CD4-positive, CD25-positive, alpha-beta regulatory T cell (primary cell): Measurements from ENCODE around the gene HAND2. TPM values are rescaled to one million over a fixed set of nuclear protein-coding genes. Genes with fewer than 3 reads are reported as not detected.
A peak's percentile ranks its signal among the peaks of the same experiment; 100 is the strongest.

ENCODE experiments used
- ATAC-seq, 2 donors: fragments of 150-1000 bp; cut with Tn5 transposase; one replicate each; pipeline ENCODE4 v1.10.0; 2021; ENCODE audit warnings: low read depth in 2 of 2, moderate number of reproducible peaks in 2 of 2, moderate library complexity in 1 of 2
- DNase-seq, 3 donors: peaks; one replicate each; pipeline versions ENCODE4 v3.0.0 to v3.0.0-alpha.2; 2012 to 2022; ENCODE audit warnings: mixed read lengths in 1 of 3
- H3K27ac ChIP-seq: one replicate; pipeline ENCODE4 v1.7.0; 2013; ENCODE audit warnings: mild to moderate bottlenecking, low read length; ENCODE audit not compliant: insufficient read depth, poor library complexity, severe bottlenecking
- H3K27me3 ChIP-seq: one replicate; pipeline ENCODE4 v1.7.0; 2013; ENCODE audit warnings: low read length; ENCODE audit not compliant: control insufficient read depth, insufficient read depth
- H3K36me3 ChIP-seq: one replicate; pipeline ENCODE4 v1.7.0; 2013; ENCODE audit warnings: mild to moderate bottlenecking, low read length, moderate library complexity; ENCODE audit not compliant: control insufficient read depth, insufficient read depth
- H3K4me1 ChIP-seq: 2 replicates; pipeline ENCODE4 v1.7.0; 2013; ENCODE audit warnings: mild to moderate bottlenecking, low read length; ENCODE audit not compliant: insufficient read depth, control insufficient read depth, poor library complexity, severe bottlenecking
- H3K4me3 ChIP-seq: one replicate; pipeline ENCODE4 v1.7.0; 2013; ENCODE audit warnings: low read depth, mild to moderate bottlenecking, low read length, moderate library complexity
- H3K9me3 ChIP-seq, 2 experiments: 1 replicate in 1 of 2; 2 replicates in 1 of 2; pipeline ENCODE4 v1.7.0; 2013; ENCODE audit warnings: low read length in 2 of 2, mild to moderate bottlenecking in 1 of 2, moderate library complexity in 1 of 2; ENCODE audit not compliant: control insufficient read depth in 2 of 2
- H3K27ac Mint-ChIP-seq, 3 donors: one replicate each; pipeline ENCODE4 v1.8.0; 2020 to 2022; ENCODE audit warnings: mild to moderate bottlenecking in 3 of 3, mixed read lengths in 3 of 3, moderate library complexity in 2 of 3
- H3K27me3 Mint-ChIP-seq: one replicate; pipeline ENCODE4 v1.8.0; 2022; ENCODE audit warnings: mild to moderate bottlenecking, mixed read lengths
- H3K36me3 Mint-ChIP-seq: one replicate; pipeline ENCODE4 v1.8.0; 2020; ENCODE audit warnings: mixed read lengths
- H3K4me1 Mint-ChIP-seq, 4 donors: one replicate each; pipeline ENCODE4 v1.8.0; 2020 to 2022; ENCODE audit warnings: mixed read lengths in 4 of 4, mild to moderate bottlenecking in 1 of 4
- H3K4me3 Mint-ChIP-seq, 4 donors: one replicate each; pipeline ENCODE4 v1.8.0; 2020 to 2022; ENCODE audit warnings: mild to moderate bottlenecking in 4 of 4, mixed read lengths in 4 of 4, moderate library complexity in 3 of 4
- H3K9me3 Mint-ChIP-seq, 7 donors: one replicate each; pipeline ENCODE4 v1.8.0; 2020 to 2022; ENCODE audit warnings: mixed read lengths in 7 of 7, mild to moderate bottlenecking in 3 of 7, moderate library complexity in 2 of 7
- polyA plus RNA-seq, 4 donors: library from polyadenylated mRNA; unstranded; fragments of 300-500 nt; fragmentation: Illumina TruSeq; gene quantifications; one replicate each; pipeline ENCODE4 v1.2.3, GENCODE V29; 2021
- total RNA-seq: library from RNA; stranded (reverse); gene quantifications from one replicate; pipeline ENCODE4 v1.2.3, GENCODE V29; 2022

Gene HAND2
- total and polyA plus RNA-seq, 5 donors from 2014 or later = not detected

DNA sequence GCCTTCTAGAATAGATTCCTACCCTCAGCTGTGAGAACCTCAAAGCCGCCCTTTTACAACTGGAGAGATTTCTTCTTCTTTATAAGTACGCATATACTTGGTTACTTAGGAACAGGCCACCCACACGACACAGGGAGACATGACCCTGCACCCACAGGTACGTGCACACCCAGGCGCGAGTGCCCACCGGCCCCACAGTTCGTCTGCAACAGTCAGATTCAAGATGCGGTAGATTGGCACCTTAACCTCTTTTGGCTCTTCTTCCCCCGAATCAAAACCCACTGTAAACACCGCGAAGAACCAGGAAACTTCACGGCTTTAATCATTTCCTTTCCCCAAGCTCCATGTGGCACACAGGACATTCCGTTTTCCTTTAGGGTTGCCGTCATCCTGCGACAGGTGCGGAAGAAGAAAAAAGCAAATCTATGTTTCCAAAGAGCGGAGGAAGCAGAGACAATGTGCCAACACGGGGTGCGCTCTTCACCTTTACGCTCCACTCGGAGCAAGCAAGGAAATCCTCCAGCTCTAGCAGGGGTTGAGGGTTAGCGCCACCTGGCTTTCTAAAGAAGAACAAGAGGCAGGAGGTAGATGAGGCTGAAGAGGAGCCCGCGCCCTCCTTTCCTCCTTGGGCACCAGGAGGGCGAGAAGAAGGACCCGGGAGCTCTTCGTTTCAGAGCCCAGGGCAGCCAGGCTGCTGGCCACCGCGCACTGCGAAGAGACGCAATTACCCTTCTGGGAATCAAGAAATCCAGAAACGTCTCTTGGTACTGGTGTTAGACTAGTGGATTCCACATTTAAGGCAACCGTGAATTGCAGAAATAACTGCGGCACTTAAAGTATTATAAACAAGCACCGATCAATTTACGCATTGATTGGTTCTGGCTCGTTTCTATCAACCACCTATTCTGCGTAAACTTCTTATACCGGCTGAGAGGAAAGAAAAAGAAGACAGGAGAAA lies 35.7 kb downstream of the HAND2 start:
- H3K4me1 ChIP-seq = peaks cover 8% of the 10 kb centered on the region
- DNase-seq = peak in 2 of 3 donors; percentile 34 to 81
- peaks cover 21% of the 10 kb centered on the region for H3K27me3 ChIP-seq
- H3K4me3 Mint-ChIP-seq = peak overlapping the region; percentile 33 to 80 (median 78)
- H3K4me3 ChIP-seq = peak overlapping the region; percentile 43
- no peaks in the 10 kb centered on the region for H3K36me3 ChIP-seq
- H3K27me3 Mint-ChIP-seq = peaks cover 28% of the 10 kb centered on the region
- H3K27ac ChIP-seq = no peak overlapping the region
- peaks cover 0 to 2% (median 0%) of the 10 kb centered on the region in 7 donors for H3K9me3 Mint-ChIP-seq
- peaks cover 0 to 8% (median 3%) of the 10 kb centered on the region in 4 donors for H3K4me1 Mint-ChIP-seq
- ATAC-seq = peak; percentile 63 to 73
- H3K36me3 Mint-ChIP-seq = no peaks in the 10 kb centered on the region
- H3K27ac Mint-ChIP-seq = peak overlapping the region in 1 of 3 donors; percentile 56
- no peaks in the 10 kb centered on the region for H3K9me3 ChIP-seq

DNA sequence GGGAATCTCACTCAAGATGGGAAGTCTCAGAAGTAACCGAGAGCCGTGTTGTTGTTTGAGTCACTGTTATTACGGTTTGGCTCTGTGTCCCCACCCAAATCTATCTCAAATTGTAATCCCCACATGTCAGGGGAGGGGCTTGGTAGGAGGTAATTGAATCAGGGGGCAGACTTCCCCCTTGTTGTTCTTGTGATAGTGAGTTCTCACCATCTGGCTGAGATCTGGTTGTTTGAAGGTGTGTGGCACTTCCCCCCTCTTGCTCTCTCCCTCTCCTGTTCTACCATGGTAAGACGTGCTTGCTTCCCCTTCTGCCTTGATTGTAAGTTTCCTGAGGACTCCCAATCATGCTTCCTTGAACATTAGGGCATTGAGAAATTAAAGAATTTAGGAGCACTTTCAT lies 37.0 kb downstream of the HAND2 start:
- peaks cover 16% of the 10 kb centered on the region for H3K27me3 Mint-ChIP-seq
- DNase-seq (no peak), ATAC-seq (no peak)
- no peak overlapping the region for H3K4me3 Mint-ChIP-seq
- Histone ChIP-seq H3K4me1 (peaks cover 8% of the 10 kb centered on the region), H3K9me3 (no peaks in the 10 kb centered on the region), H3K4me3 (no peak overlapping the region), H3K27me3 (peaks cover 15% of the 10 kb centered on the region), H3K27ac (no peak overlapping the region), H3K36me3 (no peaks in the 10 kb centered on the region)
- no peaks in the 10 kb centered on the region for H3K36me3 Mint-ChIP-seq
- H3K27ac Mint-ChIP-seq = no peak overlapping the region
- H3K4me1 Mint-ChIP-seq = peaks cover 0 to 8% (median 3%) of the 10 kb centered on the region in 4 donors
- peaks cover 0 to 2% (median 0%) of the 10 kb centered on the region in 7 donors for H3K9me3 Mint-ChIP-seq

DNA sequence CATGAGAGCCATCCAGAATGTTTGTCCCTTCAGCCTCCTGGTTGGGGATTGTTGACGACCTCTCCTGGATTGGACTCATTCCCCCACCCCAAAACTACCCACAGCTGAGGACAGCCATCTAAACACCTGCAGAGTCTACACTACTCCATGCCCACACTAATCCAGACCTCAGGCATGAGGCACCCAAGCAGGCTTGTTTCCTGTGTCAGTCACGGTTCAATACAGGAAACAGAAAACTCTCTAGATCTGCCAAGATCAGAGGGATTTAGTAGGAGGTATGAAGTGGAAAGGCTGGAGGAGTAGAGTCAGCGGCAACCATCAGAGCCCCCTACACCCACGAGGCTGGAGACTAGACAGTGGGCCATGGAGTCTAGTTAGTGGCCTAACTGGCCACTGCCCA lies 37.7 kb downstream of the HAND2 start:
- Mint-ChIP-seq H3K4me3 (no peak overlapping the region), H3K4me1 (peaks cover 0 to 8% (median 3%) of the 10 kb centered on the region in 4 donors), H3K9me3 (peaks cover 0 to 2% (median 0%) of the 10 kb centered on the region in 7 donors), H3K36me3 (no peaks in the 10 kb centered on the region), H3K27ac (no peak overlapping the region), H3K27me3 (peaks cover 16% of the 10 kb centered on the region)
- no peaks in the 10 kb centered on the region for H3K9me3 ChIP-seq
- H3K36me3 ChIP-seq = no peaks in the 10 kb centered on the region
- H3K27me3 ChIP-seq = peaks cover 14% of the 10 kb centered on the region
- ATAC-seq = no peak
- DNase-seq = no peak
- H3K27ac ChIP-seq = no peak overlapping the region
- peaks cover 8% of the 10 kb centered on the region for H3K4me1 ChIP-seq
- no peak overlapping the region for H3K4me3 ChIP-seq

DNA sequence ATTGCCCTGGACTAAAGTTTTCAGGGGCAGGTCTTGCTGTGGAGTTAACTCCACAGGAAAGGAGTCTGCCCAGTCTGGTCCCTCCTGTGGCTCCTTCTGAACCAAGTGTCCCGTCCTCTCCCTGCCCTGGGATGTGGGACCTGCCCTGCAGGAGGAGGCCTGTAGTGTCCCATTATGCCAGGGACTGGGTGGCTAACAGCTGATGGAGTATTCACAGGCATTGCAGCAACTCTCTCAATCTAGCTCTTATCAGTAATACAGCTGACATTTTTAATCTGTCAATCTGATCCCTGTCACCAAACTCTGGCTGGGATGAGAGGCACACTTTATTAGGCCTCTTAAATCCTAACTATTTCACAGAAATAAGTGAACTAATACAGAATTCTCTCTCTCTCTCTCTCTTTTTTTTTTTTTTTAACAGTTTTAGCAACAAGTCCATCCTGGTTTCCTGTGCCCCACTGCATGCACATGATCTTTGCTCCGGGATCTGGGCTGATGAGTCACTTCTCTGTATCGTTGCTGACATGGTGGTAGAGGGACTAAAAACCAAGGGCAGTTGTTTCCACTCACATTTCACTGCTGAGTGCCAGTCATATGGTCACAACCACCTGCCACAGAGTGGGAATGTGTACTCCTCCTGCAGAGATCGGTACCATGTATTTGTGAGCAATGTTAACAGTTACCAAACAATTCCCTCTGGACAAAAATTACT lies 39.1 kb downstream of the HAND2 start:
- peak overlapping the region in 1 of 3 donors; percentile 43 for H3K27ac Mint-ChIP-seq
- H3K36me3 ChIP-seq = no peaks in the 10 kb centered on the region
- no peak overlapping the region for H3K27ac ChIP-seq
- no peaks in the 10 kb centered on the region for H3K36me3 Mint-ChIP-seq
- no peaks in the 10 kb centered on the region for H3K9me3 ChIP-seq
- peaks cover 8% of the 10 kb centered on the region for H3K4me1 ChIP-seq
- H3K9me3 Mint-ChIP-seq = peaks cover 0 to under 1% (median 0%) of the 10 kb centered on the region in 7 donors
- H3K27me3 ChIP-seq = peaks cover 11% of the 10 kb centered on the region
- no peak for DNase-seq
- peaks cover 24% of the 10 kb centered on the region for H3K27me3 Mint-ChIP-seq
- H3K4me1 Mint-ChIP-seq = peaks cover 0 to 8% (median 3%) of the 10 kb centered on the region in 4 donors
- no peak for ATAC-seq
- no peak overlapping the region for H3K4me3 ChIP-seq
- H3K4me3 Mint-ChIP-seq = no peak overlapping the region

DNA sequence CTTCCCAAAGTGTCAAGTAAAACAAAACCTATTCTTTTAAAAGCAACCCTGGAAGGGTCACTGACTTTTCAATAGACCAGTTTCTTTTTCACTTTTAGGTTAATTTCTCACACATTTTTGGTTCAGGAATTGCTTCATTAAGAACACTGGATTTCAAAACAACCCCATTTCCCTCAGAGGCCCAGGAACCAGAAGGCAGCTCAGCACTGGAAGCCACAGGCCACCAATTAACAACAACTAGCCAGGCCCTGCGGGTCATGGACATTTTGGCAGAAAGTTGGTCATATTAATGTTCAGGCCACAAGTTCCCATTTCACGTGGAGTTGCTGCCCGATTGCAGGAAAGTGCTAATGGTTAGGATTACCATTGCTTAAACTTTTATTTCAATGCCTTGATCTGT lies 39.8 kb downstream of the HAND2 start:
- Histone ChIP-seq H3K27ac (no peak overlapping the region), H3K36me3 (no peaks in the 10 kb centered on the region), H3K27me3 (peaks cover 4% of the 10 kb centered on the region), H3K4me1 (peaks cover 8% of the 10 kb centered on the region), H3K9me3 (no peaks in the 10 kb centered on the region), H3K4me3 (no peak overlapping the region)
- Mint-ChIP-seq H3K4me1 (peaks cover 0 to 8% (median 3%) of the 10 kb centered on the region in 4 donors), H3K27me3 (peaks cover 25% of the 10 kb centered on the region), H3K27ac (no peak overlapping the region), H3K36me3 (no peaks in the 10 kb centered on the region), H3K9me3 (no peaks in the 10 kb centered on the region), H3K4me3 (no peak overlapping the region)
- DNase-seq (no peak), ATAC-seq (no peak)

DNA sequence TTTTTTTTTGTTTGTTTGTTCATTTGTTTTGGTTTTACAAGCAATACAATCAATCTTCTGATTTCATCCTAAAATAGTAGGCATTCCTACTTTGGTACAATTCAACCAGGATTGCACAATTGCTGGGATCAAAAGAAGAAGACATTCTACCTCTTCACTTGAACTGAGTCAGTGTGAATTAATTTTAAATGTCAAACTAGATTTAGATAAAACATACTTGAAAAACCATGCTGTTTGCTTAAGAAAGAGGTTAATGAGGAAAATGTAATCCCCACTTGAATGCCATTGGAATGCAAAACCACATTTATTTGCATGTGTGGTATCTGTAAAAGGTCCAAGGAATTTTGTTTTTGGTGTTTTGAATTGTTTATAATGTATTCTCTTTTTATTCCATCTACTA lies 40.5 kb downstream of the HAND2 start:
- Histone ChIP-seq H3K27me3 (peaks cover 2% of the 10 kb centered on the region), H3K9me3 (no peaks in the 10 kb centered on the region), H3K4me1 (peaks cover 7% of the 10 kb centered on the region), H3K36me3 (no peaks in the 10 kb centered on the region), H3K4me3 (no peak overlapping the region), H3K27ac (no peak overlapping the region)
- no peaks in the 10 kb centered on the region for H3K9me3 Mint-ChIP-seq
- no peak overlapping the region for H3K4me3 Mint-ChIP-seq
- peaks cover 25% of the 10 kb centered on the region for H3K27me3 Mint-ChIP-seq
- ATAC-seq (no peak), DNase-seq (no peak)
- no peak overlapping the region for H3K27ac Mint-ChIP-seq
- no peaks in the 10 kb centered on the region for H3K36me3 Mint-ChIP-seq
- peaks cover 0 to 8% (median 3%) of the 10 kb centered on the region in 4 donors for H3K4me1 Mint-ChIP-seq

- no peaks in the 10 kb centered on the region for H3K4me1 ChIP-seq
- no peak overlapping the region for H3K27ac ChIP-seq
- no peak for ATAC-seq
- Mint-ChIP-seq H3K4me1 (no peaks in the 10 kb centered on the region), H3K36me3 (no peaks in the 10 kb centered on the region), H3K4me3 (no peak overlapping the region), H3K9me3 (no peaks in the 10 kb centered on the region), H3K27ac (no peak overlapping the region), H3K27me3 (peaks cover 23% of the 10 kb centered on the region)
- H3K36me3 ChIP-seq = no peaks in the 10 kb centered on the region
- H3K27me3 ChIP-seq = peaks cover 2% of the 10 kb centered on the region
- no peaks in the 10 kb centered on the region for H3K9me3 ChIP-seq
- DNase-seq = no peak
- no peak overlapping the region for H3K4me3 ChIP-seq
Observed at GRCh38 chr4:173488656-173489055, 41.4 kb downstream of the HAND2 start.
